BJ (cell line): ENCODE measurements around the gene PSMA3. TPM values are rescaled to one million over a fixed set of nuclear protein-coding genes. Genes with fewer than 3 reads are reported as not detected.

Source experiments
- CTCF ChIA-PET: fragments of 350-600 bp; formaldehyde crosslinking; extraction: SDS; loops from one replicate; lab custom pipeline; 2021; ENCODE audit warnings: antibody characterized with exemption, inconsistent platforms; lab: Yijun Ruan, JAX
- POLR2A ChIA-PET: fragments of 300-600 bp; sonication (Branson Sonifier 250); formaldehyde crosslinking; extraction: SDS; loops from one replicate; lab custom pipeline; 2021; ENCODE audit warnings: antibody characterized with exemption; lab: Charles Lee
- DNase-seq: peaks from one replicate; pipeline ENCODE4 v3.0.0-alpha.2; 2011; ENCODE audit warnings: low read depth
- H3K27me3 ChIP-seq: 2 replicates; pipeline ENCODE4 v1.6.0; 2011; ENCODE audit warnings: low read length; ENCODE audit not compliant: control insufficient read depth, insufficient read depth
- H3K36me3 ChIP-seq: 2 replicates; pipeline ENCODE4 v1.5.1; 2011; ENCODE audit warnings: low read length; ENCODE audit not compliant: control insufficient read depth, insufficient read depth
- H3K4me3 ChIP-seq: 2 replicates; pipeline ENCODE4 v1.5.1; 2011; ENCODE audit warnings: low read depth, mild to moderate bottlenecking, control low read depth, low read length
- polyA minus RNA-seq: library from RNA; depleted of rRNA, polyadenylated mRNA; stranded (reverse); fragments of >200 nt; gene quantifications from 2 replicates; pipeline ENCODE4 v1.2.3, GENCODE V29; 2011; rRNA and poly(A)+ RNA removed
- polyA plus RNA-seq: library from polyadenylated mRNA; depleted of rRNA; stranded (reverse); fragments of >200 nt; gene quantifications from 2 replicates; pipeline ENCODE4 v1.2.3, GENCODE V29; 2011; rRNA removed
- TF ChIP-seq, protein P1 (sequence below): IDR thresholded peaks from 2 replicates; pipeline ENCODE4 v1.5.1; 2011; ENCODE audit warnings: low read depth, mild to moderate bottlenecking, control low read depth, inconsistent platforms, low read length, moderate library complexity; ENCODE audit not compliant: insufficient read depth

PSMA3 gene
- 129 and 210 TPM in 2 replicates for polyA plus RNA-seq
- 34.9 and 51.1 TPM in 2 replicates for polyA minus RNA-seq

DNA sequence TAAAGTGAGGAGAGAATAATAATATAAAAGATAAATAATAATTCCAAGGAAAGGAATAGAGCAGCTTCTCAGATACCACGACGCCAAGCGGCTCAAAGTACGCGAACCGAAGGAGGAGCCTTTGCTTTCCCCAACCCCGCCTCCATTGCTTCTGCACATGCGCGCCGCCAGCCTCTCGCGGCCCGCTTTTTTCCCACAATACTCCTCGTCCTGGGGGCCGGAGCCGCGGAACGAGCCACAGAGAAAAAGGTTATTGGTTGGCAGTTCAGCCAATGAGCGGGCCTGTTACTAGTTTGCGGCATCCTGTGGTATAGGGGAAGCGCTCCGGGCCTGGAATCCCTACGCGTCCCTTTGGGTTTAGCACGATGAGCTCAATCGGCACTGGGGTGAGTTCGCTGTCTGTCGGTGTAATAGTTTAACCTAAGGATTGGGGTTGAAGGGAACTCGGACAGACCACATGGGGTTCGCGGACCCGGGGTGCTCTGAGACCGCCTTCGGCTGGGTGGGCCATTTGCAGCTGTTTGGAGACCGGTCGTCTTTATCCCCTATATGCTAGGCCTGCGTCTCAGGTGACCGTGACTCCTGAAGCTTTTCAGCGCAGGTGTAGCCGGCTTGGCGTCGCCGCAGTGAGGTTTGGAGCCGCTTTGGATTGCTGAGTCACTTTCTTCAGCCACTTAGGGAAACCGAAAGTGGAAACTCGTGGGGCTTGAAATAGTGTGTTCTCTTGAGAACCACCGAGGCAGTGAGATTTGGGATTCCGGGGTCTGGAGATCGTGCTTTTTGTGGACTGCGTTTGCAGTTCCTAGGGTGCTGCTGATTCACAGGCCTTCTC is at the start of gene PSMA3:
Gene PSMA3, plus strand, starts transcription at position 288 of the 832 bp plus-strand sequence. Its CDS starts 78 bp downstream, at position 366.
- H3K36me3 ChIP-seq: no peaks in the 10 kb centered on the region
- H3K27me3 ChIP-seq: no peaks in the 10 kb centered on the region
- TF ChIP-seq, protein P1, sequence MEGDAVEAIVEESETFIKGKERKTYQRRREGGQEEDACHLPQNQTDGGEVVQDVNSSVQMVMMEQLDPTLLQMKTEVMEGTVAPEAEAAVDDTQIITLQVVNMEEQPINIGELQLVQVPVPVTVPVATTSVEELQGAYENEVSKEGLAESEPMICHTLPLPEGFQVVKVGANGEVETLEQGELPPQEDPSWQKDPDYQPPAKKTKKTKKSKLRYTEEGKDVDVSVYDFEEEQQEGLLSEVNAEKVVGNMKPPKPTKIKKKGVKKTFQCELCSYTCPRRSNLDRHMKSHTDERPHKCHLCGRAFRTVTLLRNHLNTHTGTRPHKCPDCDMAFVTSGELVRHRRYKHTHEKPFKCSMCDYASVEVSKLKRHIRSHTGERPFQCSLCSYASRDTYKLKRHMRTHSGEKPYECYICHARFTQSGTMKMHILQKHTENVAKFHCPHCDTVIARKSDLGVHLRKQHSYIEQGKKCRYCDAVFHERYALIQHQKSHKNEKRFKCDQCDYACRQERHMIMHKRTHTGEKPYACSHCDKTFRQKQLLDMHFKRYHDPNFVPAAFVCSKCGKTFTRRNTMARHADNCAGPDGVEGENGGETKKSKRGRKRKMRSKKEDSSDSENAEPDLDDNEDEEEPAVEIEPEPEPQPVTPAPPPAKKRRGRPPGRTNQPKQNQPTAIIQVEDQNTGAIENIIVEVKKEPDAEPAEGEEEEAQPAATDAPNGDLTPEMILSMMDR: 0 out of 2 replicates have a peak, but pooled peaks have one; percentile 7
- POLR2A ChIA-PET: interaction anchor here (0.6 to 1.1 kb wide), 3 partner anchors 16 to 53 kb away, joined by 3 to 4 read pairs (median 3); partner anchors contain the start of genes ACTR10 and ARID4A
- H3K4me3 ChIP-seq: peak within 1 kb of the TSS; percentile 90
- DNase-seq: peak; percentile 83
- CTCF ChIA-PET: interaction anchor here (0.6 to 1.0 kb wide), 3 partner anchors 19 to 137 kb away, joined by 3 to 4 read pairs (median 3); no protein-coding TSS in a partner anchor

DNA sequence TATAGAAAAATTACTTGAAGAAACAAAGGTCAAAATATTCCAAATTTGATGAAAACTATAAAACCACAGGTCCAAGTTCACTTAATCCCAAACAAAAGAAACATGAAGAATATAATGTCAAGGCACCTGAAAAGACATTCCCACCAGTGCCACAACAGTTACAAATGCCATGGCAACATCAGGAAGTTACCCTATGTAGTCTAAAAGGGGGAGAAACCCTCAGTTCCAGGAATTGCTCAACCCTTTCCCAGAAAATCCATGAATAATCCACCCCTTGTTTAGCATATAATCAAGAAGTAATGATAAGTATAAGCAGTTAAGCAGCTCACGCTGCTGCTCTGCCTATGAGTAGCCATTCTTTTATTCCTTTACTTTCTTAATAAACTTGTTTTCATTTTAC is 48.4 kb upstream of the PSMA3 start:
- ChIA-PET POLR2A (no interaction called here), CTCF (no interaction called here)
- H3K36me3 ChIP-seq: no peaks in the 10 kb centered on the region
- TF ChIP-seq, protein P1: no peak
- H3K4me3 ChIP-seq: no peak overlapping the region
- peaks cover 6% of the 10 kb centered on the region for H3K27me3 ChIP-seq
- DNase-seq: no peak

DNA sequence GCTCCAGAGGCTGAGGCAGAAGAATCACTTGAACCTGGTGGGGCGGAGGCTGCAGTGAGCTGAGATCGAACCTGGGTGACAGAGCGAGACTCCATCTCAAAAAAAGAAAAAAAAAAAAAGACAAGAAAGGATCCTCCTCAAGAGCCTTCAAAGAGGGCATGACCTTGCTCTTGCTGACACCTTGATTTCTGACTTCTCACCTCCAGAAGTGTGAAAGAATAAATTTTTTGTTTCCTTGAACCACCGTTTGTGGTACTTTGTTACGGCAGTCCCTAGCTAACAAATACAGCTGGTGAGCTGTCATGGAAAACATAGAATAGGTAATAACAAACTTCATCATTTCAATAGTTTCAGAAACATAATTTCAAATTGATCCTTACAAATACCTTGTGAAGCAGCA is 46.6 kb upstream of the PSMA3 start:
- POLR2A ChIA-PET: no interaction called here
- CTCF ChIA-PET: no interaction called here

DNA sequence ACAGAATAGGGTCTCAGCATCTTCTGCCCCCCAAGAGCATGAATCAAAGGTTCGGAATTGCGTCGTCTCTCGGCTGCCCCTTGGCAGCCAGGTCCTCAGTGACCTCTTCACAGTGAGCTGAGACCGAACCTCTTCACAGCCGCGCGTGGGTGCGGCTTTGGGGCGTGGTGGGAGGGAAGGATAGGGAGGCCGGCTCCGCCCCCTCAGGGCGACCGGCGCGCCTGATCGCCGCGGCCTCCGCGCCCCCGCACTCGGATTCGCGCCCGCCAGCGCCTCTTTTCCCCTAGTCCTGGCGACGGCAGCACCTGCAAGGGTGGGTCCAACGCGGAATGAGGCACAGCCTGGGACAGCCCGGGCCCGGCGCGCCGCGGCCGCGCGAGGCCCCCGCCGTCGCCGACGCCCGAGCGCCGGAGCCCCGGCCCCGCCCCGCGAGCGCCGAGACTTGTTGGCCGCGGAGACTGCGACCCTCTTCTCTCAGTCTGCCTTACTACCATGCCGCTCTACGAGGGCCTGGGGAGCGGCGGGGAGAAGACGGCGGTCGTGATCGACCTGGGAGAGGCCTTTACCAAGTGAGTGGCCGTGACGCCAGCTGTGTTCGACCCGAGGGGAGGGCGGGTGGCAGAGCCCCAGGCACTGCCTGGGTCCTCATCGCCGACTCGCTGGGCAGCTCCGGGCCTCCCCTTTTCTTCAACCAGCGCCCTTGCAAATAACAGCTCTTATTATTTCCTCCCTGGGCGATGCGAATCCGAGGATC is 44.7 kb upstream of the PSMA3 start, which contains the start of gene ACTR10:
Gene ACTR10, plus strand, starts transcription at position 424 of the 754 bp plus-strand sequence. Its CDS starts 69 bp downstream, at position 493.
- Histone ChIP-seq H3K36me3 (no peaks in the 10 kb centered on the region; the same call in 1 of the 2 replicates), H3K4me3 (peak within 1 kb of the TSS; percentile 82), H3K27me3 (no peaks in the 10 kb centered on the region)
- no peak for DNase-seq
- TF ChIP-seq, protein P1: no peak
- ChIA-PET POLR2A (interaction anchor here (0.6 kb wide), 1 partner anchor 44 kb away, joined by 3 read pairs; no protein-coding TSS in a partner anchor), CTCF (interaction anchor here (1.1 to 2.0 kb wide), 2 partner anchors 32 to 90 kb away, joined by 4 to 5 read pairs; no protein-coding TSS in a partner anchor)

More for the DNA sequence above, 46.6 kb upstream of the PSMA3 start:
- peaks cover 3% of the 10 kb centered on the region for H3K27me3 ChIP-seq
- no peak for DNase-seq
- H3K36me3 ChIP-seq: no peaks in the 10 kb centered on the region
- H3K4me3 ChIP-seq: no peak overlapping the region
- TF ChIP-seq, protein P1: no peak
